Neural cell (in vitro differentiated cells): ENCODE data around the gene SRP9.

Experiments
- EP300 ChIP-seq: fragments of 450-650 bp; conservative IDR thresholded peaks from 2 replicates; pipeline ENCODE4 v1.6.1; 2014; ENCODE audit warnings: antibody characterized with exemption, mild to moderate bottlenecking, moderate library complexity; ENCODE audit not compliant: poor library complexity, severe bottlenecking
- POLR2AphosphoS5 ChIP-seq: IDR thresholded peaks from 2 replicates; pipeline ENCODE4 v1.6.1; 2012
- TF ChIP-seq, protein P1 (sequence below): fragments of 450-650 bp; IDR thresholded peaks from 2 replicates; pipeline ENCODE4 v1.5.1; 2014; ENCODE audit warnings: antibody characterized with exemption, mild to moderate bottlenecking, moderate library complexity; ENCODE audit not compliant: poor library complexity, severe bottlenecking
- TF ChIP-seq, protein P2 (sequence below): IDR thresholded peaks from 2 replicates; pipeline ENCODE4 v1.6.1; 2012; ENCODE audit warnings: borderline replicate concordance

DNA sequence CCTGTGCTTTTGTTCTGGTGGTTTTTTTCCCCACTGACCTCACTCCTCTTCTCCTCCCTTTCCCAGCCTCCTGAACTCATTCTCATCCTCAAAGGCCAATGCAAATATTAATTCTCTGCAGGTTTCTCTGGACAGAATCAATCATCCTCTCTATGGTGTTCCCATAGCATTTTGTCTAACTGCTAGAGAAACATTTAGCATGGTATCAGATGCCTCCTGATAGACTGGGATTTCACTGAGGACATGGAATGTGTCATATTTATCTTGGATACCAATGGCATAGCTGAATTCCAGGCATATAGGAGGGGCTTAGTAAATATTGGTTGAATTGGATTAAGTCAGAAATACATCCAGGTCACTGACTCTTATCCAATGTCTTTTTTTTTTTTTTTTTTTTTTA lies 46.1 kb upstream of the SRP9 start:
- TF ChIP-seq EP300 = no peak
- TF ChIP-seq, protein P1, sequence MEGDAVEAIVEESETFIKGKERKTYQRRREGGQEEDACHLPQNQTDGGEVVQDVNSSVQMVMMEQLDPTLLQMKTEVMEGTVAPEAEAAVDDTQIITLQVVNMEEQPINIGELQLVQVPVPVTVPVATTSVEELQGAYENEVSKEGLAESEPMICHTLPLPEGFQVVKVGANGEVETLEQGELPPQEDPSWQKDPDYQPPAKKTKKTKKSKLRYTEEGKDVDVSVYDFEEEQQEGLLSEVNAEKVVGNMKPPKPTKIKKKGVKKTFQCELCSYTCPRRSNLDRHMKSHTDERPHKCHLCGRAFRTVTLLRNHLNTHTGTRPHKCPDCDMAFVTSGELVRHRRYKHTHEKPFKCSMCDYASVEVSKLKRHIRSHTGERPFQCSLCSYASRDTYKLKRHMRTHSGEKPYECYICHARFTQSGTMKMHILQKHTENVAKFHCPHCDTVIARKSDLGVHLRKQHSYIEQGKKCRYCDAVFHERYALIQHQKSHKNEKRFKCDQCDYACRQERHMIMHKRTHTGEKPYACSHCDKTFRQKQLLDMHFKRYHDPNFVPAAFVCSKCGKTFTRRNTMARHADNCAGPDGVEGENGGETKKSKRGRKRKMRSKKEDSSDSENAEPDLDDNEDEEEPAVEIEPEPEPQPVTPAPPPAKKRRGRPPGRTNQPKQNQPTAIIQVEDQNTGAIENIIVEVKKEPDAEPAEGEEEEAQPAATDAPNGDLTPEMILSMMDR = no peak
- no peak for TF ChIP-seq POLR2AphosphoS5
- TF ChIP-seq, protein P2, sequence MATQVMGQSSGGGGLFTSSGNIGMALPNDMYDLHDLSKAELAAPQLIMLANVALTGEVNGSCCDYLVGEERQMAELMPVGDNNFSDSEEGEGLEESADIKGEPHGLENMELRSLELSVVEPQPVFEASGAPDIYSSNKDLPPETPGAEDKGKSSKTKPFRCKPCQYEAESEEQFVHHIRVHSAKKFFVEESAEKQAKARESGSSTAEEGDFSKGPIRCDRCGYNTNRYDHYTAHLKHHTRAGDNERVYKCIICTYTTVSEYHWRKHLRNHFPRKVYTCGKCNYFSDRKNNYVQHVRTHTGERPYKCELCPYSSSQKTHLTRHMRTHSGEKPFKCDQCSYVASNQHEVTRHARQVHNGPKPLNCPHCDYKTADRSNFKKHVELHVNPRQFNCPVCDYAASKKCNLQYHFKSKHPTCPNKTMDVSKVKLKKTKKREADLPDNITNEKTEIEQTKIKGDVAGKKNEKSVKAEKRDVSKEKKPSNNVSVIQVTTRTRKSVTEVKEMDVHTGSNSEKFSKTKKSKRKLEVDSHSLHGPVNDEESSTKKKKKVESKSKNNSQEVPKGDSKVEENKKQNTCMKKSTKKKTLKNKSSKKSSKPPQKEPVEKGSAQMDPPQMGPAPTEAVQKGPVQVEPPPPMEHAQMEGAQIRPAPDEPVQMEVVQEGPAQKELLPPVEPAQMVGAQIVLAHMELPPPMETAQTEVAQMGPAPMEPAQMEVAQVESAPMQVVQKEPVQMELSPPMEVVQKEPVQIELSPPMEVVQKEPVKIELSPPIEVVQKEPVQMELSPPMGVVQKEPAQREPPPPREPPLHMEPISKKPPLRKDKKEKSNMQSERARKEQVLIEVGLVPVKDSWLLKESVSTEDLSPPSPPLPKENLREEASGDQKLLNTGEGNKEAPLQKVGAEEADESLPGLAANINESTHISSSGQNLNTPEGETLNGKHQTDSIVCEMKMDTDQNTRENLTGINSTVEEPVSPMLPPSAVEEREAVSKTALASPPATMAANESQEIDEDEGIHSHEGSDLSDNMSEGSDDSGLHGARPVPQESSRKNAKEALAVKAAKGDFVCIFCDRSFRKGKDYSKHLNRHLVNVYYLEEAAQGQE = no peak
